Vagina (tissue), 2 donors: ENCODE measurements around the gene SNURF. TPM values are rescaled to one million over a fixed set of nuclear protein-coding genes. Genes with fewer than 3 reads are reported as not detected.
"Not testable (repeated sequence)": the region's sequence is repeated elsewhere in the genome, so short reads cannot be mapped to it uniquely, and the experiment has no call there.

Experiments used
- DNase-seq, 2 donors: peaks; one replicate each; pipeline ENCODE4 v3.0.0-alpha.2; 2017; ENCODE audit errors: extremely low spot score in 2 of 2
- H3K27ac ChIP-seq: fragments of 200-600 bp; sonication (generic); one replicate; pipeline ENCODE4 v1.5.1; 2019
- H3K27me3 ChIP-seq: fragments of 200-600 bp; sonication (generic); one replicate; pipeline ENCODE4 v1.5.1; 2019
- H3K36me3 ChIP-seq, 2 donors: fragments of 200-600 bp; sonication (generic); one replicate each; pipeline ENCODE4 v1.5.1; 2017 to 2019
- H3K4me1 ChIP-seq: fragments of 200-600 bp; sonication (generic); one replicate; pipeline ENCODE4 v1.5.1; 2019
- H3K4me3 ChIP-seq, 2 donors: fragments of 200-600 bp; sonication (generic); 1 replicate in 1 of 2; 2 replicates in 1 of 2; pipeline ENCODE4 v1.5.1; 2016 to 2019
- H3K9me3 ChIP-seq: fragments of 200-600 bp; sonication (generic); one replicate; pipeline ENCODE4 v1.5.1; 2019
- CTCF ChIP-seq, 3 experiments: fragments of 450-650 bp in 2 of 3; fragments of 200-600 bp in 1 of 3; sonication (generic) in 1 of 3; IDR thresholded peaks; one replicate each; pipeline ENCODE4 v1.5.1; 2017 to 2019; ENCODE audit warnings: antibody characterized with exemption in 3 of 3, mild to moderate bottlenecking in 2 of 3, moderate library complexity in 2 of 3
- POLR2A ChIP-seq, 2 donors: fragments of 450-650 bp; IDR thresholded peaks; one replicate each; pipeline ENCODE4 v1.6.1; 2017; ENCODE audit warnings: antibody characterized with exemption in 2 of 2, mild to moderate bottlenecking in 2 of 2, moderate library complexity in 2 of 2
- POLR2AphosphoS5 ChIP-seq, 2 donors: sonication (generic); formaldehyde crosslinking; IDR thresholded peaks; one replicate each; pipeline ENCODE4 v1.9.0; 2017; ENCODE audit warnings: antibody characterized with exemption in 2 of 2, mild to moderate bottlenecking in 2 of 2, low read depth in 1 of 2; ENCODE audit not compliant: insufficient read depth in 1 of 2
- intact Hi-C: fragments of 100-400 bp; cut with DNase I; formaldehyde crosslinking; loops from one replicate; pipeline ENCODE4 v1.15.1; 2023
- total RNA-seq: library from RNA; depleted of rRNA; stranded (reverse); fragments of >200 nt; gene quantifications from one replicate; pipeline ENCODE4 v1.2.3, GENCODE V29; 2016

SNURF gene
- total RNA-seq, 1 donor from 2014 or later = 10.3 TPM

- H3K27ac ChIP-seq = no peak overlapping the region
- no peaks in the 10 kb centered on the region for H3K27me3 ChIP-seq
- TF ChIP-seq CTCF (IDR thresholded peaks at IDR 0.05) = no peak
- TF ChIP-seq POLR2AphosphoS5 (IDR thresholded peaks at IDR 0.05; ENCODE audit: insufficient read depth in 1 of 2, low read depth in 1 of 2) = no peak
- no peak for TF ChIP-seq POLR2A (IDR thresholded peaks at IDR 0.05)
- DNase-seq = no peak
- no peaks in the 10 kb centered on the region for H3K4me1 ChIP-seq
- no peak overlapping the region for H3K4me3 ChIP-seq
- intact Hi-C loops = no loop called here
- H3K36me3 ChIP-seq = no peaks in the 10 kb centered on the region
- no peaks in the 10 kb centered on the region for H3K9me3 ChIP-seq
Measured at GRCh38 chr15:24924153-24924552, 30.6 kb upstream of the SNURF start.

GRCh38 chr15:24924621-24925020 is 30.2 kb upstream of the SNURF start:
- intact Hi-C loops = no loop called here
- Histone ChIP-seq H3K4me1 (no peaks in the 10 kb centered on the region), H3K27ac (no peak overlapping the region), H3K27me3 (no peaks in the 10 kb centered on the region), H3K4me3 (no peak overlapping the region), H3K9me3 (no peaks in the 10 kb centered on the region), H3K36me3 (no peaks in the 10 kb centered on the region)
- DNase-seq = no peak
- TF ChIP-seq POLR2AphosphoS5 (IDR thresholded peaks at IDR 0.05; ENCODE audit: insufficient read depth in 1 of 2, low read depth in 1 of 2) (no peak), POLR2A (IDR thresholded peaks at IDR 0.05) (no peak), CTCF (IDR thresholded peaks at IDR 0.05) (no peak)

GRCh38 chr15:24931874-24932732 is 22.7 kb upstream of the SNURF start:
- H3K36me3 ChIP-seq, H3K4me1 ChIP-seq, H3K4me3 ChIP-seq, DNase-seq, H3K9me3 ChIP-seq, H3K27me3 ChIP-seq, intact Hi-C loops, H3K27ac ChIP-seq: not testable (repeated sequence)

- intact Hi-C loops = no loop called here
- no peak for DNase-seq
- H3K4me3 ChIP-seq = no peak overlapping the region
- H3K27ac ChIP-seq = no peak overlapping the region
- H3K9me3 ChIP-seq = no peaks in the 10 kb centered on the region
- no peaks in the 10 kb centered on the region for H3K36me3 ChIP-seq
- H3K4me1 ChIP-seq = no peaks in the 10 kb centered on the region
- H3K27me3 ChIP-seq = no peaks in the 10 kb centered on the region
- TF ChIP-seq CTCF (IDR thresholded peaks at IDR 0.05) = no peak
- TF ChIP-seq POLR2AphosphoS5 (IDR thresholded peaks at IDR 0.05; ENCODE audit: insufficient read depth in 1 of 2, low read depth in 1 of 2) = no peak
- TF ChIP-seq POLR2A (IDR thresholded peaks at IDR 0.05) = no peak
Measured at GRCh38 chr15:24933716-24934115, 21.1 kb upstream of the SNURF start.

- H3K4me1 ChIP-seq, H3K27ac ChIP-seq, H3K4me3 ChIP-seq, H3K36me3 ChIP-seq, H3K9me3 ChIP-seq, intact Hi-C loops, H3K27me3 ChIP-seq, DNase-seq: not testable (repeated sequence)
Measured at GRCh38 chr15:24938224-24938623, 16.6 kb upstream of the SNURF start.

- Histone ChIP-seq H3K4me1 (no peaks in the 10 kb centered on the region), H3K27ac (no peak overlapping the region), H3K36me3 (no peaks in the 10 kb centered on the region), H3K27me3 (no peaks in the 10 kb centered on the region), H3K9me3 (no peaks in the 10 kb centered on the region), H3K4me3 (no peak overlapping the region)
- no peak for DNase-seq
- no peak for TF ChIP-seq POLR2A (IDR thresholded peaks at IDR 0.05)
- intact Hi-C loops = no loop called here
Measured at GRCh38 chr15:24940236-24940635, 14.6 kb upstream of the SNURF start.
